Measurements from ENCODE around the gene CEP89.
"Not testable (repeated sequence)": the region's sequence is repeated elsewhere in the genome, so short reads cannot be mapped to it uniquely, and the experiment has no call there.

CEP89 gene

DNA sequence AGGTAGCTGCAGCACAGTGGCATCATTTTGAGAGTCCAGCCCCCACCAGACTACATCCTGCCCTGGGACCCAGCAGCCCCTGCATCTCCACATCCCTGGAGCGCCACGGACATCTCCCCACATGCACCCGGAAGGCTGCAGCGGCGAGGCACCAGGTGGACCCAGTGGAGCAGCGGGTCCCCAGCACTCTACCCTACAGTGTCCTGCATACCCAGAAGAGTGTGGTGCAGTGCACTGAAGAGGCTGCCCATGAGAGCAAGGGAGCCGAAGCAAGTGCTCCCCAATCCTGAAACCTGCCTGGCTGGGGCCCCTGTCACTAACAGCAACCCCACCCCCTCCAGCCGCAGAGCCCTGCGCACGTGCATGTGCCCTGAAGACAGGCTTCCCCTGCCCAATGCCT, 80.9 kb downstream of the CEP89 start:
- FAIRE-seq, result no peak

DNA sequence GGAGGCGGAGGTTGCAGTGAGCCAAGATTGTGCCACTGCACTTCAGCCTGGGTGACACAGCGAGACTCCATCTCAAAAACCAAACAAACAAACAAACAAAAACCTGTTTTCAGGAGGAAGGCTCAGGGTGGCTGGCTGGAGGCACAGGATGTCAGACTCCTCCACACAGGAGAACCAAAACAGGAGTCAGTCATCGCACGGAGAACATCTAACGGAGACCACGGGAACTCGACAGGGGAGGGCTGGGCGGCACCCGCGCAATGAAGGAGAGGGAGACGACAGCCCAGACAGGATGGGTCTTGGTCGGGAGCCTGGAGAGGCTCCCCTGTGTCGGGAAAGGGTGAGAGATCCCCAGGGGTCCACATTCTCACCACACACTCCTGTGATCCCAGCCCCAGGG, 81.4 kb downstream of the CEP89 start:
- no peak for FAIRE-seq

DNA sequence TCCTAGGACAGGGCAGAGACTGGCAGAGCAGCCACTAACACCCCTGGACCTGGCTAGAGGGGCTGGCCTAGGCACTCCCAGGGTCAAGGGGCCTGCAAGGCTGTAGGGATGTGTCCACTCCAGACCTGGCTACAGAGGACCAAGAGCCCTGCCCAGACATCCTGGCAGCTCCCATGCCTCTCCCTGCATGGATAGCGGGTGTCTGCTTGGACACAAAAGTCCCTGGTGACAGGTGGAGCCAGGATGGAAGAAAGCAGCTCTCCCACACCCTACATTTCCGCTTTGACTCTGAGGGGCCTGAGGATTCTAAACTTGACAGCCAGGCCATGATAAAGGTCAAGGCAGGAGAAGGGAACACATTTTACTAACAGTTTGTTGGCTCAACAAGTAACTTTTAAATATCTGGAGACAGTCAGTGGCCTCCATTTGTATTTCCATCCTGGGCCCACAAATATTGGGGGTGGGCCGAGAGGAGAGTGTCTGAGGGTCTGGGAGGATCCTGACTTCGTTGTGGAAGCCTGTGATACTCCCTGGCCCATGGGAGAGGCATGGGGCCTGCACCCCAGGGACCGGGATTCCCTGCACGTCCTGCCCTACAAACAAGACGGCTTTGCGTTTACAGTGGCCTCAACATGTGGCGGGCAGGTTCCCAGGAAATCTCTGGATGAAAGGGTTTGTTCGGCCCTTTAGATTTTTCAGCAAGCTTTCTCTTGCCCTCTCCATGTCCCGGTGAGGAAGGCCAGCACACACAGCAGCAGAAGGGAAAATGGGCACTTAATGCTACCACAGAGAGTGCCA, 82.4 kb downstream of the CEP89 start:
- FAIRE-seq, result no peak

DNA sequence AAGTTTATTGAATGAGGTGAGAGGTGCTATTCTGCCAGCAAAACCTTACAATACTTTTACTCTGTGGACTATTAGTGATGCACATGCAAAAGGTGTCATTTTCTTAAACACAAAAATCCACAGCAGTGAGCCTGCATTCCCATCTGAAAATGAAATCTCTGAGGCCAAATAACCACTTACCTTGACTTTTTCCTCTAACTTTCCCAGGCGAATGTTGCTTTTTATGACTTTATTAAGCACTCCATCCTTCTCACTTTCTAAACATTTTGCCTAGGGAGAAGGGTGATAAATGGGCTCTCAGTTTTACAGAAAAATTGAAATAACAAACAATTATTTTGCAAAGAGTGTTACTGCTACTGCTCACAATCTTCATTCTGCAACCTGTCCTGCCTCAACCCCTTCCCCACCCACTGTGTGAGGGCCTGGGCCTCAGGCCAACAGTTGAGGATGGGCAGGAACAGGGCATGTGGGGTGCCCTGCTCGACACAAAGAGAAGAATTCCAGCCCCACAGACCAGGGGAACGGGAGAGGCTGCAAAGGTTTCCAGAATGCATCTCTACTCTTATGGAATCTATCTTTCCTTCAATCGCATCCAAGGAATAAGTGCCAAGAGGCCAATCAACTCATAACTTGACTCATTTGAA, 84.1 kb downstream of the CEP89 start:
- no peak for FAIRE-seq

DNA sequence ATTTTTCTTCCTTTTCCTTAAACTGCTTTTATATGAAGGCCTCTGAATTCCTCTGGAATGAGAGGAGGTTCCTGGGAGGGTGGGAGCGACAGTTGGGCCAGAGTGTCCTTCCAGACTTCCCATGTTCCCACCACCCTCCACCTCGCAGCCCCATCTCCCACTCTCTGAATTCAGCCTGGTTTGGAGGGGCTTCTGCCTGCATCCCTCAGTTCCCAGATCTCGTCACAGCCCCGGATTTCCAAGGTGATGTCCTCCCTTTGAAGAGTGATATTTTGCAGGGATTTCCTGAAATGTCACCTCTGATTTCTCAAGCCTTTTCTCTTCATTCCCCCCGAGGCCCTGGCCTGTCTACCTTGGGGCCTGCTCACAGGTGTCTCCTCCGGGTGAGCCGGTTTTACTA, 85.5 kb downstream of the CEP89 start:
- FAIRE-seq, result no peak

DNA sequence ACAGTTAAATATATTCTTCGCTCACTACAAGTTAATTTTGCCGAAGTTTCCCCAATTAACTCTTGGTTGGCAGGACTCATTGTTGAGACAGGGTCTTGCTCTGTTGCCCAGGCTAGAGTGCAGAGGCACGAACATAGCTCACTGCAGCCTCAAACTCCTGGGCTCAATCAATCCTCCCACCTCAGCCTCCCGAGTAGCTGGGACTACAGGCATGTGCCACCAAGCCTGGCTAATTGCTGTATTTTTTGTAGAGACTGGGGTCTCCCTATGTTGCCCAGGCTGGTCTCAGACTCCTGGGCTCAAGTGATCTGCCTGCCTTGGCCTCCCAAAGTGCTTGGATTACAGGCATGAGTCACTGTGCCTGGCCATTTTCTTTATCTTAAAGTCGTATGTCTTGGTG, 86.5 kb downstream of the CEP89 start:
- FAIRE-seq, result not testable (repeated sequence)

DNA sequence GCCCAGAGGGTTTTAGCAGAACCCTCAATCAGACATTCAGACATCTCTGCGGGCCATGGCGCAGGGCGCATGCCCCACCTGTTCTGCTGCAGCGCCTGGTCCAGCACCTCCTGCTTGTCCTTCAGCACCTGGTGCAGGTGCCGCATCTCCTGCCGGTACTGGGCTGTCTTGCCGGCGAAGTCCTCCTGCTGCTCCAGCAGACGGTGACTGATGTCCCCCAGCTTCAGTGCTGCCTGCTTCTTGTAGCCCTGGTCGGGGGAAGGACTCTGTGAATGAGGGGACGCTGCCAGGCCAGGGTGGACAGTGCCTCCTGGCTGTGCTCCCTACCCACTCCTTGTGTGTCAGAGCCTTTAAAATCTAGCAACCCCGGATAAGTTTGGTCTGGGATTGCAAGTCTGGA, 90.0 kb downstream of the CEP89 start:
- no peak for FAIRE-seq

DNA sequence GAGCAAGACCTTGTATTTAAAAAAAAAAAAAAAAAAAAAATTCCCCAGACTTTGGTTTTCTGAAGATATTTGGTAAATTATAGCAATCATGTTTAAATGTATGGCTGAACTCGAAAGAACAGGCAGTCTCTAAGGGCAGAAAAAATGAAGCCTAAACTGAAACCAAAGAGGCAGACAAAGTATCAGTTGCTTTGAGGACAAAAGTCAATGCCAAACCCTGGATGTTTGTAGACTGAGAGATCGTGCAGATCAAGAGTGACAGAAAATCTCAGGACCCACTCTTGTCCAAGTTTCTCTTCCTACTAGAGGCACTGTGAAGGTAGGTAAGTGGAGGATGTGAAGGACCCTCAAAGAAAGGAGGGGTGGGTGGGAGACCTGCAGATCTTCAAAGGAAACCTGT, 91.1 kb downstream of the CEP89 start:
- no peak for FAIRE-seq

DNA sequence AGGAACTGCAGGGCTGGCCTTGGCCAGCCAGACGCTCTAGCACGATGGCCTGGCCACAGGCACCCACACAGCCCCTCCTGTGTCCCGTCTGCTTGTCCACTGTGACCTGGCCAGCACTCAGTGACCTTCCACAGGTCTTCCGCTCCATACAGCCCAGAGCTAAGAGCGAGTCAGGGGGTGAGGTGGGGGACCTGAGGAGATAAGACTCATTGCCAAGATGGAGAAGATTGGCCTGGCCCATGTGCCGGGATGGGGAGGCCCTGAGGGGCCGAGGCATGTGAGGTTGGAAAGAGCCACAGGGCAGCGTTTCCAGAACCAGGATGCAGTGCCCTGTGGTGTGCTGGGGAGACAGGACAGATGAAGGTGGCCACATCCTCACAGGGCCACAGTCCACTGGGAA, 92.0 kb downstream of the CEP89 start:
- FAIRE-seq, result no peak

DNA sequence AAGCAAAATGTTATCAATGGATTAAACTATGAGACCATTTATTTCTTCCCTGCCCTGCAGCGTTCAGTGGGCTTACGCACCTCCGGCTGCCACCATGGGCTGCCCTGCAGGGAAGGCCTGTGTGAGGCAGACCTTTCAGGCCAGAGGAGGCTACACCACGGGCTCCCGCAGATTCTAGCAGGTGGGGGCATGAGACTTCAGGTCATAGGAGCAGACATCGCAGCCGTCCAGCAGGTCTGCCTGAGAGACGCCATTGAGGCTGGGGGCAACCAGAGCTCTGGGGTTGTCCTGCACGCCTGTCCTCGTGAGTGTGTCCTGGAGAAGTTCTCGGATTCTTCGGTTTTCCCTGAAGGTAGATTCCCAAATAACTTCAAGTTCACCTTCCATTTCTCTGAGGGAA, 92.8 kb downstream of the CEP89 start:
- no peak for FAIRE-seq

DNA sequence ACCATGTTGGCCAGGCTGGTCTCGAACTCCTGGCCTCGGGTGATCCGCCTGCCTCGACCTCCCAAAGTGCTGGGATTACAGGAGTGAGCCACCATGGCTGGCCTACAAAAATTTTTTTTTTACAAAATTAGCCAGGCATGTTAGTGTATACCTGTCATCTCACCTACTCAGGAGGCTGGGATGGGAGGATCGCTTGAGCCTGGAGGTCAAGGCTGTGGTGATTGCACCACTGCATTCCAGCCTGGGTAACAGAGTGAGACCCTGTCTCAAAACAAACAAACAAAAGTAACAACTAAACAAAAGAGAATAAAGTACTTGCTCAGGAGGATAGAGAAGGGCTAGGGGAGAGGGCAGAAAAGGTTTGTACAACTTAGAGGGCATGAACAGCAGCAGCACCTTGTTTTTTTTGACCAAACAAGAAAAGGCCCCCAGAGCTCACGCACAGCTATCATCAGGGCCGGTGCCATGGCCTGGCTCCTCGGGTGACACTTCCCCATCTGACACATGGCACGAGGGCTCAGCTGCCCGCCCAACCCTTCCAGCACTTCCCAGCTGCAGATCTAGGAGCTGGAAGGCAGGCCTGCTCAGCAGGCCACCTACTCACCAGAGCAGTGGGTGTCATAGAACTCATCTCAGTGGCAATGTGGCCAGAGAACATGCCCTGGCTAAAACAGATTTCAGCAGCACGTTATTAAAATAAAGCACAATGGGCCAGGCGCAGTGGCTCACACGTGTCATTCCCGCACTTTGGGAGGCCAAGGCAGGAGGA, 93.6 kb downstream of the CEP89 start:
- no peak for FAIRE-seq

DNA sequence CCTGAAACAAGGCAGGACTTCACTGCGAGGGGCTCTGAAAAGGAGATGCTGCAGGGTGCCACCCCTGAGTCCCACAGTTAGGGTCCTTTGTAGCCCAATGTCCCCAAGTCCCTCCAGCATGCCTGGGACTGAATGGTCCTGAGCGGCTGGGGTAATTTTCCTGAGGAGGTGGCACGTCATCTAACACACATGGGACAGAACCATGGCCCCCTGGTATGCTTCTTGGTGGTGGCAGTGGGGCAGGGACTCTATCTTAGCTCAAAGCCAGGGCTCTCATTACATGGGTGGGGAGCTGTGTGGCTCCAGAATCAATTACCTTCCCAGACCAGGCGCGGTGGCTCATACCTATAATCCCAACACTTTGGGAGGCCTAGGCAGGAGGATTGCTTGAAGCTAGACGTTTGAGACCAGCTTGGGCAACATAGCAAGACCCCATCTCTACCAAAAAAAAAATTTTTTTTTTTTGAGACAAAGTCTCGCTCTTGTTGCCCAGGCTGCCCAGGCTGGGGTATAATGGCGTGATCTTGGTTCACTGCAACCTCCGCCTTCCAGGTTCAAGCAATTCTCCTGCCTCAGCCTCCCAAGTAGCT, 94.3 kb downstream of the CEP89 start:
- no peak for FAIRE-seq

DNA sequence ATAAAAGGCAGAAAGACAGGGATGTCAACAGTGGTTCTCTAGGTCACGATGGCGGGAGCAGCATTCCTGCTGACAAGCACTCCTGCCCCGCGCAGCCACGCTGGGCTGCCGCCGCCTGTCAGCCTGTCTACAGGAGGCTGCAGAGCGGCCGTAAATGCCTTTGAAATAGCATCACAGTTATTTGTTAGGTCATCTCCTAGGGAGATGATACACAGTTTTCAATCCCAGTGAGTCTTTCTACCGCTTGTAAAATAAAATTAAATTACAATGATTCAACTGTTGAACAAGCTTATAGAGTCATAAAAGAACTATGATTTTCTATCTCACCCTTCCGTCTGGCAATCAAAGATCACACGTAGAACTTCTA, 94.9 kb downstream of the CEP89 start:
- FAIRE-seq, result no peak

DNA sequence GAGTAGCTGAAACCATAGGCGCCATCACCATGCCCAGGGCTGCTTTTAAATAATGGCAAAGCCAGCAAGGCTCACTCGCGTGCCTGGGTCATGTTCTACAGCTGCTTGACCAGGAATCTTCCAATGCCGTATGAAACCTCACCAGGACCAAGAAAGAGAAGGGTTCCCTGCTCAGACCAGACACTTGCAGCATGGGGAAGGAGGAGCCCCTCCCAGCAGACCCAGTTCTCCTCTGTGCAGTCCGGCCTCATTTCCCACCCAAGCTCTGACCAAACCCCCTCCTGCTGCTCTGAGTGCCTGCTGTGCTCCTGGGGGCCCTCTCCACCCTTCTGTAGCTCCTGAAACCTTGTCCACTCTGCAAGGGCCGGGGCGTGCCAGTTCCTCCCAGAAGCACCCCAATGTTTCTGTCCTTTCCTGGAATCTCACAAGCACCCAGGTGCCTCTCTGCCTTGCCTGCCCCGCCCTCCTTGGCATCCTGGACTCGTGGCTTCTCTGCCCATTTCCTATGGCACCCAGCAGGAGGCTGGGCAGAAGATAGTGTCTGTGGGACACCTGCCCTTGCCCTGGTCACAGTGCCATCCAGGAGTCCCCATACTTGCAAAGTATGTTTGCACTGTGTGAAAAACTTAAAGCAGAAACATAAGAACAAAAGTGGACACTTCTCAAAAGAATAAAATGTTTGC, 95.4 kb downstream of the CEP89 start:
- no peak for FAIRE-seq

DNA sequence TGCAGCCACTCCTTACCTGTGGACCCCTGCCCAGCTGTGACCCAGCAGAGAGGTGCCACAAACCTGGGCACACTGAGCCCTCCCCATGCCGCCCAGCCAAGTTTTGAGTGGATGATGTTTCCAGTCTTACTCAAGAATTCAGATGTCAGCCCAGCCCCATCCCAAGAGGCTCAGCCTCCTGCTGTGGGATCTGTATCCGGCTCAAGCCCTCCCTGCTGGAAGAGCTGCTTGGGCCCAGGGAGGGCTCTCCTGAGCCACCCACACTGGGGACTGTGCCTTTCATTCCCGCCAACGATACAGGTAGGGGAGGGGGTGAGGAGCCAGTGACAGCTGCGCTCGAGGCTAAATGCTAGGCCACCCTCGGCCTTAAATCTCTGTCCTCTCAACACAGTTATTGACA, 96.3 kb downstream of the CEP89 start:
- FAIRE-seq, result no peak

DNA sequence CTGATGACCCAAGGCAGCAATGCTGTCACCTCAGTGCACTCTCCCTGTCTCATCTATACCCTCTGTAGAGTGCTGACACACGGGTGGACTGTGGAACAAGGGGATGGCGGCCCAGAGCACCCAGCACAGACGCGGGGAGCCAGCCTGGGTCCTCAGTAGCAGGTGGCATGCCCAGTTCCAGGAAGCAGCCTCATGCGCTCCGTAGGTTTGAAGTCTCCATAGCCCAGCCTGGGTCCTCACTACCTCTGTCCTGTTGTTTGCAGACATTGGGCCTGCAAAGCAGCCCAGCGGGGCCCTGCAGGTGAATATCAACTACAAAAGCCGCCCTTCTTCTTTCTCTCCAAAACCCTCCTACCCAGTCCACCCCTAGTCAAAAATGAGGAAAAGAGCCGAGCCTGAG, 97.2 kb downstream of the CEP89 start:
- no peak for FAIRE-seq

DNA sequence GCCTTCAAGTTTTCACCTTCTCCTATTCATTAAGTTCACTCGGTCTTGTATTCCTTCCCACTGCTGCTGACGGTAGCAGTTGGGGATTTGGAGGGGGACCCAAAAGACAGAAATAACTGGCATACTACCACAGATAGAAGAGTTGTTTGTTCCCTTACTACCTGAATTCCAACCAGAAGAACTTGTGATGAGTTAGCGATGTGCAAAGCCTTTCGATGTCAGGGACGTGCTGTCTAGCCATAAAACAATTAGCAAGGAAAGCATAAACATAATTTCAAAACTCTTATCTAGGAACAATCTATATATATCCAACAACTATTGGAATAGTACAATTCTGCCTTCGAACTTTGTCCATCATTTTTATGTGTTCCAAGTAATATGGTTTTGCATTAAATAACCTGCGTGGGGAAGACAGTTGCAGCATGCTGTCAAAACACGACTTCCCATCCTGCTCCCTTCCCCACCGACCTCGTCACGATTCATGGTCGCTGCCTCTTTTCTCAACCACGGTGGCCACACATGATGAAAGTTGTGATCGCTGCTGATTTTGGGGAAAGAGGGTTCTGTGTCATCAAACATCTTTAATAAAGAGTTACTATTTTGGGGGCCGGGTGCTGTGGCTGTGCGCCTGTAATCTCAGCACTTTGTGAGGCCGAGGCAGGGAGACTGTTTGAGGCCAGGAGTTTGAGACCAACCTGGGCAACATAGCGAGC, 98.4 kb downstream of the CEP89 start:
- FAIRE-seq, result no peak

DNA sequence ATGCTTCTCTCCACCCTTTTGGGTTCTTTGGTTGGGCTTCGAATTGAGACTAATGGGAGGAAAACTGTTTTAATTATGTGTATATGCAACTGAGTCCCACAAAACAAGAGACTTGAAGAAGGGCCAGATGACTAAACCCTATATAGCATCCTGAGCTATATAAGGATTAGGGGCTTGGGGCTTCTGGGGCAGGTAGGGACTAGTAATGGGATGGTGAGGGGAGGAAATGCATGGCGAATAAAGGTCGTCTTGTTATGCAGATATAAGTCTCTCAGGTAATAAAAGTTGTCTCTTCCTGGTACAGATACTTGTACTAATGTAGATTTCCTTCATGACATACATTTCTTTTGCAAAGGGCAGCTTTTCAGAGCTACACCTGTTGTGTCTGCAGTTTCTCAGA, 99.4 kb downstream of the CEP89 start:
- FAIRE-seq, result no peak

DNA sequence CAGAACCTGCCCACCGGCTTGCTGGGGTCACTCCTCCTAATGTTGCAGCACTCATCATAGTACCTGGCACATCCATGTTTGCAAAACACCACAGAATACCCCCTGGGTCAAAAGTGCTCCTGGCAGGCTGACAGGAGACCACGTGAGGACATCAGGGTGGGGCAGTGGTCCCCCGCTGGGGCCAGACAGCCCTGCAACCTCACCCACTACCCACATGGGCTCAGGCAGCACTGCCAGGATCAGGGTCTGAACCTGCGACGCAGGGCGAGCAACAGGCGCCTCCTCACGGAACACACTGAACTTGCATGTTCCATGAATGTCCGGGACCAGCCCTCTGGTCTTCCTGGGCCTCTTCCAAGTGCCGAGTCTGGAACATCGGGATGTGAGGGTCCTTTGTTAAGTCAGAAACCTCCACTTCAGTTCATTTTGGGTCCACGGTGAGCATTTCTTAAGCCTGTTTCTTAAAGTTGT, 100.7 kb downstream of the CEP89 start:
- no peak for FAIRE-seq

DNA sequence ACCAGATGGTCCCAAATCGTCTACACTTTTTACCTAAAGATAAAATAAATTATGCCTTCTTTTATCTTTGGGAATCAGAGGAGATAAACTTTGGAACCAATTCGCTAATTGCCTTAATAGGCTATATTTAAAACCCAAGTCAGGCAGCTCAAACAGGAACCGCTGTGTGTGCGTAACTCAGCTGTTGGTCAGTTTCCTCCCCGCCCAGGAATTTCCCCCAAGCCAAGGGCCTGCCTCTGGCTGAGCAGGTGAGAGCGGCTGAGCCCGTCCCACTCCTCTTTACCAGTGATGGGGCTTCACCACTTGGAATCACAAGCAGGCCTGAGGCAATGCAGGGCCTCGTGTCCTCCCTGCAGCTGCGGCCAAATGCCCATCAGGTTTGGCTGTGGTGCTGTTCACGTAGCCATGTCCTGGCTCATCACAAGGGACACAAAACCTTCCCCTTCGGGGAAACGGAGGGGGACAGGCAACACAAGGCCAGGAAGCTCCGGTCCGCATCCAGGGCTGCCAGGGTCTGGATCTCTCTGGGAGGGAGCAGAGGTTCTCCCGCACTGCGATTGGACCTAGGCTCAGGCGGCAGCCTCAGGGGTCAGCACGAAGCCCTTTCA, 101.7 kb downstream of the CEP89 start:
- no peak for FAIRE-seq

DNA sequence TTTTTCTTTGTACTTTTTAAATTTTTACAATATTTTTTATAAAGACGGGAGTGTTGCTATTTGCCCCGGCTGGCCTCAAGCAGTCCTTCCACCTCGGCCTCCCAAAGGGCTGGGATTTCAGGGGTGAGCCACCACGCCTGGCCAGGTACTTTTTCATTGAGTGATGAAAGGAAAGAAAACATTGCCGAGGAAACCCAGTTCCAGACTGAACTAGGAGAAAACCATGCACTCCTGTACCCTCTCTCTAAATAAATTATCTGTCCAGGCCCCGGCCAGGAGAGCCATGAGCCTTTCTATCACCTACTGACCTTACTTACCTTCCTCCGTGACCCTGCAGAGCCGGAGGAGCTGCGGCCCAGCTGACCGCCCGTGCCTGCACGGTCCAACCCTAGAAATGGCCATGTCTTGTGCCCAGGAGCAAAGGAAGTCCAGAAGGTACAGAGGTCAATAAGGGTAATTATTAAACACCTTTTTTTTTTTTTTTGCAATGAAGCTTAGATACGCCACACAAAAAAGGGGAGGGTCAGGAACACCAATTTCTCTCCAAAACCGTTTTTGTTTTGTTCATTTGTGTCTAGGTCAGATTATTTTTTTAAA, 102.3 kb downstream of the CEP89 start, which contains the start of gene SLC7A9:
Gene SLC7A9 (minus strand): TSS at position 399 of the 597 bp plus-strand sequence. CDS start 1,233 bp downstream, outside the sequence.
- no peak for FAIRE-seq

Data from TTC549 (cell line).